GM12878 (cell line): ENCODE results near the gene CLEC17A. TPM values are rescaled to one million over a fixed set of nuclear protein-coding genes. Genes with fewer than 3 reads are reported as not detected.

Experiments
- ASH2L ChIP-seq: fragments of 300-600, 200-600 bp; sonication (generic); IDR thresholded peaks from 2 replicates; pipeline ENCODE4 v1.6.1; 2017; ENCODE audit warnings: low read depth, mild to moderate bottlenecking, borderline replicate concordance
- BCL11A ChIP-seq: IDR thresholded peaks from 2 replicates; pipeline ENCODE4 v1.6.1; 2011; ENCODE audit warnings: low read depth, low read length
- CTCF ChIP-seq, 3 experiments: IDR thresholded peaks in 2 of 3; conservative IDR thresholded peaks in 1 of 3; 2 replicates each; pipeline ENCODE4 v1.5.1; 2011; ENCODE audit warnings: low read depth in 3 of 3, low read length in 3 of 3, mild to moderate bottlenecking in 3 of 3, control low read depth in 2 of 3, moderate library complexity in 2 of 3, inconsistent platforms in 1 of 3, mixed read lengths in 1 of 3; ENCODE audit not compliant: control insufficient read depth in 2 of 3, insufficient read depth in 1 of 3; ENCODE audit errors: extremely low read depth in 1 of 3
- KLF5 ChIP-seq: fragments of 450-650 bp; IDR thresholded peaks from 2 replicates; pipeline ENCODE4 v1.6.1; 2014; ENCODE audit warnings: mild to moderate bottlenecking; ENCODE audit not compliant: partially characterized antibody
- MXI1 ChIP-seq: fragments of 150-350 bp; IDR thresholded peaks from 2 replicates; pipeline ENCODE4 v1.6.1; 2011; ENCODE audit warnings: low read depth, mild to moderate bottlenecking, inconsistent platforms, low read length, improper control_type of control experiment
- PAX5 ChIP-seq: IDR thresholded peaks from 2 replicates; pipeline ENCODE4 v1.6.1; 2011; ENCODE audit warnings: low read depth, low read length, borderline replicate concordance
- POU2F2 ChIP-seq: IDR thresholded peaks from 3 replicates; pipeline ENCODE4 v1.6.1; 2011; ENCODE audit warnings: low read depth, mild to moderate bottlenecking, low read length, borderline replicate concordance
- RAD21 ChIP-seq: IDR thresholded peaks from 2 replicates; pipeline ENCODE4 v1.6.1; 2011; ENCODE audit warnings: mild to moderate bottlenecking, low read depth, low read length, moderate library complexity; ENCODE audit not compliant: insufficient read depth
- RELA ChIP-seq: fragments of 450-650 bp; IDR thresholded peaks from 2 replicates; pipeline ENCODE4 v1.8.0; 2014; ENCODE audit warnings: borderline replicate concordance; ENCODE audit not compliant: partially characterized antibody
- polyA plus RNA-seq, 11 experiments: library from polyadenylated mRNA; depleted of rRNA in 4 of 11; unstranded in 6 of 11; stranded (reverse) in 5 of 11; fragments of >200 nt; fragmentation: Nextera tagmentation in 4 of 11; fragmentation: Illumina TruSeq in 1 of 11; extraction: Ambion mirVana in 4 of 11; extraction: Trizol in 1 of 11; gene quantifications; 1 replicate in 1 of 11; 2 replicates in 10 of 11; pipeline versions ENCODE4 v1.2.1 to v1.2.3, GENCODE V29; 2011 to 2016; ENCODE audit warnings: inconsistent platforms in 2 of 11, missing spikeins in 2 of 11, low read depth in 1 of 11
- total RNA-seq, 4 experiments: library from RNA; depleted of rRNA in 3 of 4; stranded (reverse); fragments of >200 nt in 3 of 4; fragmentation: Illumina TruSeq in 1 of 4; extraction: Trizol in 1 of 4; gene quantifications; 2 replicates each; pipeline versions ENCODE4 v1.2.1 to v1.2.3, GENCODE V29; 2013 to 2021
- TF ChIP-seq, protein P1 (sequence below): IDR thresholded peaks from 2 replicates; pipeline ENCODE4 v1.6.1; 2011; ENCODE audit warnings: borderline replicate concordance, low read depth, mild to moderate bottlenecking, moderate library complexity, low read length; ENCODE audit not compliant: insufficient read depth, poor library complexity, severe bottlenecking
- TF ChIP-seq, protein P2 (sequence below): IDR thresholded peaks from 2 replicates; pipeline ENCODE4 v1.6.1; 2012; ENCODE audit warnings: mild to moderate bottlenecking, low read depth, low read length
- TF ChIP-seq, protein P3 (sequence below): fragments of 450-650 bp; formaldehyde crosslinking; IDR thresholded peaks from 2 replicates; pipeline ENCODE4 v1.5.0; 2022; ENCODE audit warnings: mild to moderate bottlenecking, missing genetic modification characterization
- TF ChIP-seq, protein P4 (sequence below): fragments of 450-650 bp; IDR thresholded peaks from 2 replicates; pipeline ENCODE4 v1.6.1; 2018; ENCODE audit warnings: mild to moderate bottlenecking, low read depth, moderate library complexity; ENCODE audit not compliant: partially characterized antibody

CLEC17A gene
- total and polyA plus RNA-seq, 10 of the 15 experiments (the other 5 are each of a cell fraction or from before 2014, with no cell fraction given), result 12.9 to 131 (median 97.3) TPM

DNA sequence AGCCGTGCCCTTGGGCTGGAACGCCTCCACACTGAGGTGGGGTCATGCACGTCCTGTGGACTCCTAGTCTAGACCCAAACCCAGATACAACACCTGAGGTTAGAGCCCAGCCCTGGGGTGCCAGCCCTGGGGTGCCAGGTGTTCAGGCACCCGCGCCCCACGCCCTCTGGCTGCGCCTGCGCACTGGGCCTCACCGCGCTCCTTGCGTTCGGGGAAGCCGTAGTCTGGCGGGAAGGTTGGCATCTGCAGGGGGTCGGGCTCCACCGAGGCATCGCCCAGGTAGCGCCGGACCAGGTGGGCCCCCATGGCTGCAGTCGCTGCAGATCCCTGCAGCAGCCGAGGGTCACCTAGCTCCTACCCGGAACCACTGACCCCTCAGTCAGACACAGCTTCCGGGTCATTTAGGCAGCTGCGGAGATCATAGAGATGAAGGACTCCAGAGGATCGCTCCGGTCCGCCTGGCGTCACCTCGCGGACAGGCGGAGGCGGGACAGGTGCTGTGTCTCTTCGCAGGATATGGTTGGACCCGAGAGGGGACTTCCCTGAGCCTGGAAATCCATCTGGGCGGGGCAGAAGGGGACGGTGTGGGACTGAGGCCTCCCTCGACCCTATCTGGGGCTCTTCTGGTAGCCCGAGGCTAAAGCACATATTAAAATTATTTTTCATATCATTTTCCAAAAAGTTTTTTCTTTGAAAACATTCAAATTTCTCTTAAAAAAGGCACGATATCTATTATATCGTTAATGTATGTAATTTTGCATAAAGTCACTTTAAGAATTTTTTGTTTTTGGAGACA lies 11.0 kb upstream of the CLEC17A start, which contains the start of gene NDUFB7 (continued):
- TF ChIP-seq, protein P1, sequence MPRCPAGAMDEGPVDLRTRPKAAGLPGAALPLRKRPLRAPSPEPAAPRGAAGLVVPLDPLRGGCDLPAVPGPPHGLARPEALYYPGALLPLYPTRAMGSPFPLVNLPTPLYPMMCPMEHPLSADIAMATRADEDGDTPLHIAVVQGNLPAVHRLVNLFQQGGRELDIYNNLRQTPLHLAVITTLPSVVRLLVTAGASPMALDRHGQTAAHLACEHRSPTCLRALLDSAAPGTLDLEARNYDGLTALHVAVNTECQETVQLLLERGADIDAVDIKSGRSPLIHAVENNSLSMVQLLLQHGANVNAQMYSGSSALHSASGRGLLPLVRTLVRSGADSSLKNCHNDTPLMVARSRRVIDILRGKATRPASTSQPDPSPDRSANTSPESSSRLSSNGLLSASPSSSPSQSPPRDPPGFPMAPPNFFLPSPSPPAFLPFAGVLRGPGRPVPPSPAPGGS, result no peak
- TF ChIP-seq CTCF (IDR thresholded peaks at IDR 0.05 in 2 of 3, conservative IDR thresholded peaks at IDR 0.05 in 1 of 3; ENCODE audit: control insufficient read depth in 2 of 3, extremely low read depth in 1 of 3, insufficient read depth in 1 of 3, low read depth in 3 of 3, low read length in 3 of 3) (peak; percentile 93 to 99 (median 95)), KLF5 (peak; percentile 79), RELA (peak; percentile 76), BCL11A (no peak), POU2F2 (no peak), MXI1 (peak; percentile 47; the same call in 1 of the 2 replicates), RAD21 (no peak), ASH2L (no peak), PAX5 (no peak)
- TF ChIP-seq, protein P2, sequence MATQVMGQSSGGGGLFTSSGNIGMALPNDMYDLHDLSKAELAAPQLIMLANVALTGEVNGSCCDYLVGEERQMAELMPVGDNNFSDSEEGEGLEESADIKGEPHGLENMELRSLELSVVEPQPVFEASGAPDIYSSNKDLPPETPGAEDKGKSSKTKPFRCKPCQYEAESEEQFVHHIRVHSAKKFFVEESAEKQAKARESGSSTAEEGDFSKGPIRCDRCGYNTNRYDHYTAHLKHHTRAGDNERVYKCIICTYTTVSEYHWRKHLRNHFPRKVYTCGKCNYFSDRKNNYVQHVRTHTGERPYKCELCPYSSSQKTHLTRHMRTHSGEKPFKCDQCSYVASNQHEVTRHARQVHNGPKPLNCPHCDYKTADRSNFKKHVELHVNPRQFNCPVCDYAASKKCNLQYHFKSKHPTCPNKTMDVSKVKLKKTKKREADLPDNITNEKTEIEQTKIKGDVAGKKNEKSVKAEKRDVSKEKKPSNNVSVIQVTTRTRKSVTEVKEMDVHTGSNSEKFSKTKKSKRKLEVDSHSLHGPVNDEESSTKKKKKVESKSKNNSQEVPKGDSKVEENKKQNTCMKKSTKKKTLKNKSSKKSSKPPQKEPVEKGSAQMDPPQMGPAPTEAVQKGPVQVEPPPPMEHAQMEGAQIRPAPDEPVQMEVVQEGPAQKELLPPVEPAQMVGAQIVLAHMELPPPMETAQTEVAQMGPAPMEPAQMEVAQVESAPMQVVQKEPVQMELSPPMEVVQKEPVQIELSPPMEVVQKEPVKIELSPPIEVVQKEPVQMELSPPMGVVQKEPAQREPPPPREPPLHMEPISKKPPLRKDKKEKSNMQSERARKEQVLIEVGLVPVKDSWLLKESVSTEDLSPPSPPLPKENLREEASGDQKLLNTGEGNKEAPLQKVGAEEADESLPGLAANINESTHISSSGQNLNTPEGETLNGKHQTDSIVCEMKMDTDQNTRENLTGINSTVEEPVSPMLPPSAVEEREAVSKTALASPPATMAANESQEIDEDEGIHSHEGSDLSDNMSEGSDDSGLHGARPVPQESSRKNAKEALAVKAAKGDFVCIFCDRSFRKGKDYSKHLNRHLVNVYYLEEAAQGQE, result no peak
- TF ChIP-seq, protein P3, sequence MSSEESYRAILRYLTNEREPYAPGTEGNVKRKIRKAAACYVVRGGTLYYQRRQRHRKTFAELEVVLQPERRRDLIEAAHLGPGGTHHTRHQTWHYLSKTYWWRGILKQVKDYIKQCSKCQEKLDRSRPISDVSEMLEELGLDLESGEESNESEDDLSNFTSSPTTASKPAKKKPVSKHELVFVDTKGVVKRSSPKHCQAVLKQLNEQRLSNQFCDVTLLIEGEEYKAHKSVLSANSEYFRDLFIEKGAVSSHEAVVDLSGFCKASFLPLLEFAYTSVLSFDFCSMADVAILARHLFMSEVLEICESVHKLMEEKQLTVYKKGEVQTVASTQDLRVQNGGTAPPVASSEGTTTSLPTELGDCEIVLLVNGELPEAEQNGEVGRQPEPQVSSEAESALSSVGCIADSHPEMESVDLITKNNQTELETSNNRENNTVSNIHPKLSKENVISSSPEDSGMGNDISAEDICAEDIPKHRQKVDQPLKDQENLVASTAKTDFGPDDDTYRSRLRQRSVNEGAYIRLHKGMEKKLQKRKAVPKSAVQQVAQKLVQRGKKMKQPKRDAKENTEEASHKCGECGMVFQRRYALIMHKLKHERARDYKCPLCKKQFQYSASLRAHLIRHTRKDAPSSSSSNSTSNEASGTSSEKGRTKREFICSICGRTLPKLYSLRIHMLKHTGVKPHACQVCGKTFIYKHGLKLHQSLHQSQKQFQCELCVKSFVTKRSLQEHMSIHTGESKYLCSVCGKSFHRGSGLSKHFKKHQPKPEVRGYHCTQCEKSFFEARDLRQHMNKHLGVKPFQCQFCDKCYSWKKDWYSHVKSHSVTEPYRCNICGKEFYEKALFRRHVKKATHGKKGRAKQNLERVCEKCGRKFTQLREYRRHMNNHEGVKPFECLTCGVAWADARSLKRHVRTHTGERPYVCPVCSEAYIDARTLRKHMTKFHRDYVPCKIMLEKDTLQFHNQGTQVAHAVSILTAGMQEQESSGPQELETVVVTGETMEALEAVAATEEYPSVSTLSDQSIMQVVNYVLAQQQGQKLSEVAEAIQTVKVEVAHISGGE (CRISPR knock-in tag), result peak; percentile 43; the same call in 1 of the 2 replicates
- TF ChIP-seq, protein P4, sequence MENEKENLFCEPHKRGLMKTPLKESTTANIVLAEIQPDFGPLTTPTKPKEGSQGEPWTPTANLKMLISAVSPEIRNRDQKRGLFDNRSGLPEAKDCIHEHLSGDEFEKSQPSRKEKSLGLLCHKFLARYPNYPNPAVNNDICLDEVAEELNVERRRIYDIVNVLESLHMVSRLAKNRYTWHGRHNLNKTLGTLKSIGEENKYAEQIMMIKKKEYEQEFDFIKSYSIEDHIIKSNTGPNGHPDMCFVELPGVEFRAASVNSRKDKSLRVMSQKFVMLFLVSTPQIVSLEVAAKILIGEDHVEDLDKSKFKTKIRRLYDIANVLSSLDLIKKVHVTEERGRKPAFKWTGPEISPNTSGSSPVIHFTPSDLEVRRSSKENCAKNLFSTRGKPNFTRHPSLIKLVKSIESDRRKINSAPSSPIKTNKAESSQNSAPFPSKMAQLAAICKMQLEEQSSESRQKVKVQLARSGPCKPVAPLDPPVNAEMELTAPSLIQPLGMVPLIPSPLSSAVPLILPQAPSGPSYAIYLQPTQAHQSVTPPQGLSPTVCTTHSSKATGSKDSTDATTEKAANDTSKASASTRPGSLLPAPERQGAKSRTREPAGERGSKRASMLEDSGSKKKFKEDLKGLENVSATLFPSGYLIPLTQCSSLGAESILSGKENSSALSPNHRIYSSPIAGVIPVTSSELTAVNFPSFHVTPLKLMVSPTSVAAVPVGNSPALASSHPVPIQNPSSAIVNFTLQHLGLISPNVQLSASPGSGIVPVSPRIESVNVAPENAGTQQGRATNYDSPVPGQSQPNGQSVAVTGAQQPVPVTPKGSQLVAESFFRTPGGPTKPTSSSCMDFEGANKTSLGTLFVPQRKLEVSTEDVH, result peak; percentile 78
